ENCODE results near the gene TSSK2.

Gene TSSK2

GRCh38 chr22:19138217-19139000 lies 7.3 kb downstream of the TSSK2 start (continued):
- TF ChIP-seq GLIS1 (tag by site-specific recombination; IDR thresholded peaks at IDR 0.05) (peak; percentile 82), KLF9 (tag by site-specific recombination; IDR thresholded peaks at IDR 0.05; ENCODE audit: low read depth) (no peak)

- CTCF ChIA-PET: interaction anchor here (0.6 to 1.0 kb wide), 4 partner anchors 17 to 1600 kb away, joined by 3 to 4 read pairs (median 4); partner anchors contain the start of gene DGCR2
- no peaks in the 10 kb centered on the region for H3K9me3 ChIP-seq (ENCODE audit: control insufficient read depth, insufficient read depth, low read depth, low read length)
- TF ChIP-seq ZNF580 (tag by site-specific recombination; IDR thresholded peaks at IDR 0.05): no peak
- TF ChIP-seq ZNF629 (tag by site-specific recombination; IDR thresholded peaks at IDR 0.05): no peak
- no peak for TF ChIP-seq ZNF148 (tag by site-specific recombination; IDR thresholded peaks at IDR 0.05; ENCODE audit: borderline replicate concordance)
- no peak for TF ChIP-seq SALL2 (tag by site-specific recombination; IDR thresholded peaks at IDR 0.05; ENCODE audit: borderline replicate concordance)
- no peak for TF ChIP-seq ZNF571 (tag by site-specific recombination; IDR thresholded peaks at IDR 0.05)
- no peak for TF ChIP-seq ZNF707 (tag by site-specific recombination; IDR thresholded peaks at IDR 0.05)
- no peak for TF ChIP-seq GLIS1 (tag by site-specific recombination; IDR thresholded peaks at IDR 0.05)
- TF ChIP-seq ZNF146 (tag by site-specific recombination; IDR thresholded peaks at IDR 0.05): no peak
- no peak for TF ChIP-seq FEZF1 (tag by site-specific recombination; IDR thresholded peaks at IDR 0.05)
- H3K36me3 ChIP-seq (ENCODE audit: control insufficient read depth in 2 of 2, insufficient read depth in 1 of 2, low read length in 2 of 2): peaks cover 15 to 85% of the 10 kb centered on the region in 2 experiments; a peak in 2 of 3 replicates
- no peaks in the 10 kb centered on the region for H3K4me1 ChIP-seq (ENCODE audit: control insufficient read depth, insufficient read depth, low read length)
- POLR2A ChIA-PET: interaction anchor here (1.0 to 1.1 kb wide), 2 partner anchors 36 to 49 kb away, joined by 3 read pairs; no protein-coding TSS in a partner anchor
- no peak overlapping the region for H3K4me3 ChIP-seq (ENCODE audit: low read depth, low read length)
- H3K27ac ChIP-seq (ENCODE audit: extremely low read depth, low read depth, low read length): no peak overlapping the region
Measured at GRCh38 chr22:19139001-19139356, 7.9 kb downstream of the TSSK2 start.

GRCh38 chr22:19139974-19140373 lies 8.9 kb downstream of the TSSK2 start:
- H3K4me1 ChIP-seq (ENCODE audit: control insufficient read depth, insufficient read depth, low read length): no peaks in the 10 kb centered on the region
- H3K4me3 ChIP-seq (ENCODE audit: low read depth, low read length): no peak overlapping the region
- H3K9me3 ChIP-seq (ENCODE audit: control insufficient read depth, insufficient read depth, low read depth, low read length): no peaks in the 10 kb centered on the region
- H3K27ac ChIP-seq (ENCODE audit: extremely low read depth, low read depth, low read length): no peak overlapping the region
- H3K36me3 ChIP-seq (ENCODE audit: control insufficient read depth in 2 of 2, insufficient read depth in 1 of 2, low read length in 2 of 2): peaks cover 15 to 75% of the 10 kb centered on the region in 2 experiments; a peak in 2 of 3 replicates
- POLR2A ChIA-PET: no interaction called here
- TF ChIP-seq ZNF266 (tag by site-specific recombination; IDR thresholded peaks at IDR 0.05; ENCODE audit: low read depth) (no peak), ZNF138 (tag by site-specific recombination; IDR thresholded peaks at IDR 0.05; ENCODE audit: borderline replicate concordance) (no peak), ZNF664 (tag by site-specific recombination; IDR thresholded peaks at IDR 0.05) (no peak), ZNF580 (tag by site-specific recombination; IDR thresholded peaks at IDR 0.05) (no peak), ZNF549 (tag by site-specific recombination; IDR thresholded peaks at IDR 0.05) (no peak), ZNF660 (tag by site-specific recombination; IDR thresholded peaks at IDR 0.05) (no peak), ZNF514 (tag by site-specific recombination; IDR thresholded peaks at IDR 0.05) (no peak), ZNF776 (tag by site-specific recombination; IDR thresholded peaks at IDR 0.05; ENCODE audit: borderline replicate concordance) (no peak), ZNF560 (tag by site-specific recombination; IDR thresholded peaks at IDR 0.05; ENCODE audit: borderline replicate concordance) (no peak), ZNF112 (tag by site-specific recombination; IDR thresholded peaks at IDR 0.05) (no peak), GLI2 (tag by site-specific recombination; IDR thresholded peaks at IDR 0.05; ENCODE audit: borderline replicate concordance, low read depth) (no peak), ZNF449 (tag by site-specific recombination; IDR thresholded peaks at IDR 0.05) (no peak)
- CTCF ChIA-PET: no interaction called here
